Measurements from ENCODE around the gene XYLB.

The XYLB gene

GRCh38 chr3:38371541-38372213 is 25.1 kb downstream of the XYLB start:
- H3K9me2 ChIP-seq (replicated peaks; ENCODE audit: insufficient read depth, low read length), result no peaks in the 10 kb centered on the region
- no peaks in the 10 kb centered on the region for H3K36me3 ChIP-seq (replicated peaks; ENCODE audit: insufficient read depth, low read length)
- H3F3A ChIP-seq (ENCODE audit: insufficient read depth, low read length), result no peaks in the 10 kb centered on the region

GRCh38 chr3:38372214-38372601 is 25.6 kb downstream of the XYLB start:
- Histone ChIP-seq H3K4me3 (ENCODE audit: low read length) (no peak overlapping the region), H3F3A (ENCODE audit: insufficient read depth, low read length) (no peaks in the 10 kb centered on the region), H3K4me2 (ENCODE audit: low read depth, low read length) (no peak overlapping the region), H3K9ac (ENCODE audit: low read length) (no peak overlapping the region), H3K4me1 (ENCODE audit: low read length) (no peaks in the 10 kb centered on the region), H3K36me3 (replicated peaks; ENCODE audit: insufficient read depth, low read length) (no peaks in the 10 kb centered on the region), H3K9me2 (replicated peaks; ENCODE audit: insufficient read depth, low read length) (no peaks in the 10 kb centered on the region), H3K9me3 (replicated peaks; ENCODE audit: insufficient read depth, low read length) (no peaks in the 10 kb centered on the region), H3K27ac (ENCODE audit: low read length) (no peak overlapping the region), H3K79me2 (ENCODE audit: low read length) (no peaks in the 10 kb centered on the region), H4K20me1 (ENCODE audit: insufficient read depth, low read length) (no peaks in the 10 kb centered on the region), H2AFZ (ENCODE audit: low read length) (no peak overlapping the region), H3K27me3 (replicated peaks; ENCODE audit: insufficient read depth, low read length) (no peaks in the 10 kb centered on the region)
- TF ChIP-seq EZH2 (optimal IDR thresholded peaks at IDR 0.05; ENCODE audit: low read depth, low read length) (no peak), CTCF (IDR thresholded peaks at IDR 0.05; ENCODE audit: low read length) (no peak), EZH2phosphoT487 (IDR thresholded peaks at IDR 0.05; ENCODE audit: low read length) (no peak)
- no peak for DNase-seq

More at GRCh38 chr3:38371541-38372213, 25.1 kb downstream of the XYLB start:
- no peak overlapping the region for H3K4me3 ChIP-seq (ENCODE audit: low read length)
- H3K27me3 ChIP-seq (replicated peaks; ENCODE audit: insufficient read depth, low read length), result no peaks in the 10 kb centered on the region
- no peak for DNase-seq
- no peaks in the 10 kb centered on the region for H4K20me1 ChIP-seq (ENCODE audit: insufficient read depth, low read length)
- TF ChIP-seq CTCF (IDR thresholded peaks at IDR 0.05; ENCODE audit: low read length) (no peak), EZH2phosphoT487 (IDR thresholded peaks at IDR 0.05; ENCODE audit: low read length) (no peak), EZH2 (optimal IDR thresholded peaks at IDR 0.05; ENCODE audit: low read depth, low read length) (no peak)
- no peak overlapping the region for H3K9ac ChIP-seq (ENCODE audit: low read length)
- H3K79me2 ChIP-seq (ENCODE audit: low read length), result no peaks in the 10 kb centered on the region
- H3K27ac ChIP-seq (ENCODE audit: low read length), result no peak overlapping the region
- no peaks in the 10 kb centered on the region for H3K9me3 ChIP-seq (replicated peaks; ENCODE audit: insufficient read depth, low read length)
- no peak overlapping the region for H3K4me2 ChIP-seq (ENCODE audit: low read depth, low read length)
- H2AFZ ChIP-seq (ENCODE audit: low read length), result no peak overlapping the region
- no peaks in the 10 kb centered on the region for H3K4me1 ChIP-seq (ENCODE audit: low read length)

GRCh38 chr3:38374221-38374620 is 27.6 kb downstream of the XYLB start:
- DNase-seq, result no peak
- Histone ChIP-seq H3K27ac (ENCODE audit: low read length) (no peak overlapping the region), H3K9me2 (replicated peaks; ENCODE audit: insufficient read depth, low read length) (no peaks in the 10 kb centered on the region), H3K36me3 (replicated peaks; ENCODE audit: insufficient read depth, low read length) (0 out of 2 replicates have a peak, but pooled peaks cover 3% of the 10 kb centered on the region), H2AFZ (ENCODE audit: low read length) (no peak overlapping the region), H3K79me2 (ENCODE audit: low read length) (no peaks in the 10 kb centered on the region), H3K9ac (ENCODE audit: low read length) (no peak overlapping the region), H3K4me3 (ENCODE audit: low read length) (no peak overlapping the region), H3K9me3 (replicated peaks; ENCODE audit: insufficient read depth, low read length) (no peaks in the 10 kb centered on the region), H3F3A (ENCODE audit: insufficient read depth, low read length) (no peaks in the 10 kb centered on the region), H3K4me1 (ENCODE audit: low read length) (no peaks in the 10 kb centered on the region), H3K27me3 (replicated peaks; ENCODE audit: insufficient read depth, low read length) (no peaks in the 10 kb centered on the region), H4K20me1 (ENCODE audit: insufficient read depth, low read length) (no peaks in the 10 kb centered on the region), H3K4me2 (ENCODE audit: low read depth, low read length) (no peak overlapping the region)
- no peak for TF ChIP-seq EZH2phosphoT487 (IDR thresholded peaks at IDR 0.05; ENCODE audit: low read length)
- no peak for TF ChIP-seq CTCF (IDR thresholded peaks at IDR 0.05; ENCODE audit: low read length)
- no peak for TF ChIP-seq EZH2 (optimal IDR thresholded peaks at IDR 0.05; ENCODE audit: low read depth, low read length)
